Pulmonary artery endothelial cell (primary cell): Measurements from ENCODE around the gene DAAM2. TPM values are rescaled to one million over a fixed set of nuclear protein-coding genes. Genes with fewer than 3 reads are reported as not detected.

Experiments
- DNase-seq: peaks from one replicate; pipeline ENCODE4 v3.0.0-alpha.2; 2011; ENCODE audit warnings: low read depth, low spot score
- total RNA-seq: library from RNA; depleted of rRNA; stranded (reverse); fragments of >200 nt; gene quantifications from 2 replicates; pipeline ENCODE4 v1.2.3, GENCODE V29; 2014

The DAAM2 gene
- total RNA-seq, 1 donor from 2014 or later = 0.07 TPM

DNA sequence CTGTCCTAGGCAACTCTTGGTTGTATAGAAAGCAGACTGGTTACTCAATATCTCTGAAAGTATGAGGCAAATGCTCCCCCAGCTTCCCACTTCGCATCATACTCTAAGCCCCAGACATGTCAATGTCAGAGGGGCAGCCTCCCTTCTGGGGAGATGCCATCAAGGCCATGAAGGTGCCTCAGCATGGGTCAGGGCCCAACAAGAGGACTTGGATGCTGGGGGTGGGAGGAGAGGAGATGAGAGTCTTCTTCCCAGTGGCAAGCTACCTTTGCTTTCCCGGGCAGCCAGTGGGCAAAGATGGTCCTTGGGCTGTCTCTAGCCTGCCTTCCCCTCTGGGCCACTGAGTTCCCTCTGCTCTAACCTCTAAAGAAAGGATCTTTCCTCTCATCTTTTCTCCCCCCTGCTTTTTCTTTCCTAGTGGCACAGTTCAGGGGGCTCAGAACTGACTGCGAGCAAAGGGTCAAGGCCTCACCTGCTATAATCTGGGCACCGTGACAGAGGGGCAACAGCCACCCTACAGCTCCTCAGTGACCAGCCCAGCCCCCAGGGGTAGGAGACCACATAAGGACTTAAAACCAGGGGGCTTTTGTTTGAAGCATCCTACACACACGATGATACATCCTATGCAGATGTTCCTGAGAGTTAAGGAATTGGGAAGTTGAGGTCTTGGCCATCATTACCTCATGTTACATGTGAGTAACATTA, 115.8 kb downstream of the DAAM2 start:
- no peak for DNase-seq

GRCh38 chr6:39908838-39909583, 116.8 kb downstream of the DAAM2 start:
- DNase-seq = no peak

DNA sequence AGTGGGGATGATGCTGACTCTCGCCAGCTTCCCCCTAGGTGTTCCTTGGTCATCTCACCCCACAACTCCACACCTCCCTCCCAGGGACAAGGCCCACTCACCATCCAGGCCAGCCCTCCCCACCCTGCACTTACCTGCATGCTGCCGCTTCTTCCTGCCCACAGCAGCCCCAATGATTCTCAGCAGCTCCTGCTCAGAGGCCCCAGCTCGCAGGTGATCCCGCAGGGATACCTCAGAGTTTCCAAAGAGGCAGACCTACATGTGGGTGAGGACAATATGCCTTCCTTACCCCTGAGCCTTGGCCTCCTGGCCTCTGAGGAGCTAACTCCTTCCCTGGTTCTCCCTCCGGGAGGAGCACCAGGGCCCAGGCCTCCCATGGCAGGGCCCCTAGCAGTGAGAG, 117.5 kb downstream of the DAAM2 start:
- DNase-seq = no peak

GRCh38 chr6:39910164-39910563, 118.0 kb downstream of the DAAM2 start:
- no peak for DNase-seq

- no peak for DNase-seq
Observed at GRCh38 chr6:39910744-39911143, 118.6 kb downstream of the DAAM2 start.

GRCh38 chr6:39911513-39912125, 119.4 kb downstream of the DAAM2 start:
- no peak for DNase-seq

GRCh38 chr6:39912446-39912845, 120.3 kb downstream of the DAAM2 start:
- no peak for DNase-seq

GRCh38 chr6:39913391-39913916, 121.3 kb downstream of the DAAM2 start:
- DNase-seq = no peak

- no peak for DNase-seq
Observed at GRCh38 chr6:39914239-39914638, 122.1 kb downstream of the DAAM2 start.

DNA sequence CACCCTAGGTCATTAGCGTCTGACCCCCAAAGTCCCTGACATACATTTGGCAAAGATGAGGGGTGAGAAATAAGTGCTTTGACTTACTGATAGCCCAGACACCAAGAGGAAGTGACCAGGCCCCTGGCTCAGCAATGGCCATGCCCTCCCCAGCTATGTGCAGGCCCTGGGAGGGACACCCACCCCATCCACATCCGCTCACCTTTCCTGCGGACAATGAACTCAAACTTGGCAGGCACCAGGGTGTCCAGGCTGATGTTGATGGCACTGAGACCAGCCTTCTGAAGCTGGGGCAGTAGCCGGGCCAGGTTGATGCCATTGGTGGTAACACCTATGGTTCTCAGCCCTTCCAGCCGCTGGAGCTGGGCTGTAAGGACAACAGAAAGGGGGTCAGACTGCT, 123.7 kb downstream of the DAAM2 start:
- no peak for DNase-seq

DNA sequence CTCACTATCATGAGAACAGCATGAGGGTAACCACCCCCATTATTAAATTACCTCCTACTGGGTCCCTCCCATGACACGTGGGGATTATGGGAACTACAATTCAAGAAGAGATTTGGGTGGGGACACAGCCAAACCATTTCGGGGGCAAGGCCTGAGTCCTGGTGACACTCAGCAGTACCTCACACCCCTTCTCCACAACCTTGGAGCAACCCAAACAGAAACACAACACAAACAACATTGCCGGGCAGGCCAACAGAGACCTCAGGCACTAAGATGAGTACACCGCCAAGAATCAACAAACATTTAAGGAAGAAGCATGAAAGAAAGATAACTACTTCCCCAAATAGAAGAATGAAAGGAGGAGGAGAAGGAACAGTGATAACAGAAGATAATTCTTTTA, 125.2 kb downstream of the DAAM2 start:
- no peak for DNase-seq

DNA sequence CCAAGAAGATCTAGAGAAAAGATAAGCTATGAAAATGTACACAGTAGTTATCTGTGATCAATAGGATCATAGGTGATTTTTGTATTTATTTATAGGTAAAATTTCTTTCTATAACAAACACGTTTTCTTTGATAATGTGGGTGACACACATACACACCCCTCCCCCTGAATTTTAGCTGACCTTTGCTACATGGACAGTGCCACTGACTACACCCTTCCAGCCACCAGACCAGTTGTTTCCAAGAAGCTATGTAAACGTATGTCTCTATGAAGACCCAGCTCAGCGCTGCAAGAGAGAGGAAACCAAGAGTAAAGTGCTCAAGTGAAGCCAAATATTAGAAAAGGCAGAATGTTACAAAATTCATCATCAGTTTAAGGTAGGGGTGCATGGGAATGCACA, 125.8 kb downstream of the DAAM2 start:
- DNase-seq = no peak

- no peak for DNase-seq
Observed at GRCh38 chr6:39918831-39919230, 126.7 kb downstream of the DAAM2 start.

- no peak for DNase-seq
Observed at GRCh38 chr6:39920157-39920556, 128.0 kb downstream of the DAAM2 start.

DNA sequence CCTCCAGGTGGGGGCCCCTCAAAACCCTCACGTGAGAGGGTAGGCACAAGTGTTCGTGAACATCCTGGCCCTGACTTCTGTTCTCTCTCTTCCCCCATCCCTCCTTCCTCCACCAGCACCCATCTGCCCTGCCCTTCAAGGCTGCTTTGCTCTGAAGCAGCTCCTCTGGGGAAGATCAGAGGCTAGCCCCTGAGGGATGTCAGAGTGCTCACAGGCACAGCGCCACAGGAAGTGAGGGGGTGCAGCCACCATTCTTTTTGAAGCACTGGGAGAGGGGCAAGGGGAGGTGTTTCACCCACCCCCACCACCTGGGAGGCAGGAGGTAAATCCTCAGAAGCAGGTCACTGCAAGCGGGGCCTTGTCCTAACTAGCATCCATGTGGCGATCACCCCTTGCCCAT, 130.6 kb downstream of the DAAM2 start:
- DNase-seq = no peak

DNA sequence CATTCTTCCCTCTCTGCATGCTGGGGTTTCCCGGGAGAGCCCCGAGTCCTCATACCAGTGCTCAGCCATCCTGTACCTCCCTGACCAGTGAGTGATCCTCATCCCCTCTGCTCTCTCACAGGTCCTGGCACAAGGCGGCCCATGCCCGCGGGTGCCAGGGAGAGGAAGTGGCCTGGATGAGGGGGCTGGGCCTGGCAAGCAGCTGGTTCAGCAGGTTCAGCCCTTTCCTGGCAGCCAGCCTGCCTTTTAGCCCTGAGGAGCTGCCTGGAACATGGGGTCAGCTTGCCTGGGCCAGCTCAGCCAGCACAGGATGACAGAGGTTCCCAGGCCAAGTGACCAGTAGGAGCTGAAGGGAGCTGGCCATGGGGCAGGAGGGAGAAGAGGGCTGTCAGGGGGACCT, 131.2 kb downstream of the DAAM2 start:
- DNase-seq = no peak

- no peak for DNase-seq
Observed at GRCh38 chr6:39923861-39924260, 131.7 kb downstream of the DAAM2 start.

GRCh38 chr6:39924283-39924682, 132.1 kb downstream of the DAAM2 start:
- DNase-seq = no peak

DNA sequence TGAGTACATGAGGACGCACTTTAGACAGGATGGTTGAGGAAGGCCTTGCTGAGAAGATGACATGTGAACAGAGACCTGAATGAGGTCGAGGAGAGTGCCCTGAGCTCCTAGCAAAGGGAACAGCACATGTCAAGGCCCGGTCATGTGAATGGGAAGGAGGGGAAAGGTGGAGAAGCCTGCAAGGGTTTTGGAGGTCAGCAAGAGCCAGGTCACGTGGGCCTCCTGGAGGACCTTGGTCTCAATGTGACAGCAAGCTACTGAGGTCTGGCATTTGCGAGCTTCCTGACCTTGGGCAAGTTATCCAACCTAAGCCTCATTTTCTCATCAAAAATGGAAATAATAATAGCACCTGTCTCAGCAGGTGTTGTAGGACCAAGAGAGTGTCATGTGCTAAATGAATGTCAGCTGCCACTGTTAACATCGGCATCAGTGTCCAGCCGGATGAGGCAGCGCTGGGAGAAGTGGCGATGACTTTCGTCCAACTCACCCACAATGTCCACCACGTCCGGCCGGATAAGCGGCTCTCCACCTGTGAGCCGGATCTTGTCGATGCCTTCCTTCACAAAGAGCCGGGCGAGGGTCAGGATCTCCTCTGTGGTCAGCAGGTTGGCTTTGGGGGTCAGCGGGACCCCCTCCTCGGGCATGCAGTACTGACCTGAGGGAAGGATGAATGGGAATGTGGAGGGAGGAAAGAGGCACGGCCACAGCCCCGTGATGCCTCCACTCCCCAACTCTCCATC, 133.2 kb downstream of the DAAM2 start:
- DNase-seq = no peak

DNA sequence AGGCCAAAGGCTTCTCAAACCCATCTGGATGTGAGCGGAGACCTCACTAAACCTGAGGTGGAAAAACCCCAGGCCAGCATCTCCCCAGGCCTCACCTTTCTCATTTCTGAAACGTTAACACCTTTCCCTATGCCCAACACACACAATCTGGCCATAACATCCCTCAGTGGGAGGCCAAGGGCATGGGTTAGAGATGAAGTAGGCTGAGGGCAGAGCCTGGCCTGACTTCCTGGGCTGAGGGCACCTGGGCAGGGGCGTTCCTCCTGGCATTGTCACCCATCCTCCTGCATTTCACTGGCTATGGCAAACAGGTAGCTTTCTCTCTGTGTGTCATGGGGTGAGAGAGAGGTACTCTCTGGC, 133.7 kb downstream of the DAAM2 start:
- DNase-seq = no peak

DNA sequence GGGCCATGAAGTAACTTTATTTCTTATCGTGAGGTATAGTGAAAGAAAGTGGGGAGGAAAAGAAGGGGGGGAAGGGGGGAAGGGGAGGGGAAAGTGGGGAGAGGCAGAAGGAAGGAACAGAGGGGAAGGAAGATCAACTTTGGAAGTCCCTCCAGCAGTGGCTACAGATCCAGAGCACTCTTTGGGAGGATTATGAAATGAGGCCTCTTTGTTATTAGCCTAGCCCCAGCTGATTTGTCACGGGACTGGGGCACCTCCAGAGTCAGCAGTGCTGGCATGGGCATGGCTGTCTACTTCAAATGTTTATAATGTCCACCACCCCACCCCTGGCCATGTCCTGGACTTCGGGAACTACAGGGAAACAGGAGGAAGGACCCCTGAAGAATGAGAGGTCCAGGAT, 134.5 kb downstream of the DAAM2 start:
- no peak for DNase-seq

DNA sequence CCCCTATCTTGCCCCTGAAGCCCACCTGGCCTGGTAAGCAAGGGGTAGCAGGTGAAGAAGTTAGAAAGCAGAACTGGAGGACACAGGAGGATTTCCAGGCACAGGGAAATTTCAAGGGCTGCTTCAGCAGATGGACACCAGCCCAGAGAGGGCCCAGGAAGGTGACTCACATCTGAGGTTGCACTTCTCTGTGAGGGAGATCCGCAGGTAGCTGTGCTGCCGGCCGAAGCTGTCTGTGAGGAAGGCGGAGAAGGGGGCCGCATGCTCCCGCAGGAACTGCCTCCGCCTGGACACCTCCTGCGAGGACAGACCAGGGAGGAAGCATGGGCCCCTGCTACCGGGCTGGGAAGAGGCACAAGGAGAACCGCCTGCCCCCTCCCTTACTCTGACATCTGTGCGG, 135.0 kb downstream of the DAAM2 start:
- DNase-seq = no peak
